Activated CD8-positive, alpha-beta T cell treated with anti-CD3 and anti-CD28 coated beads for 36 hours (primary cell): ENCODE results near the gene WDR73. TPM values are rescaled to one million over a fixed set of nuclear protein-coding genes. Genes with fewer than 3 reads are reported as not detected.
"Not testable (repeated sequence)": the region's sequence is repeated elsewhere in the genome, so short reads cannot be mapped to it uniquely, and the experiment has no call there.

Source experiments
- ATAC-seq: fragments of 200-7000 bp; cut with Tn5 transposase; one replicate; pipeline ENCODE4 v1.10.0; 2021; ENCODE audit warnings: mild to moderate bottlenecking, moderate library complexity
- CTCF ChIA-PET: fragments of 350-600 bp; sonication (Branson Sonifier 250); formaldehyde crosslinking; loops from one replicate; lab custom pipeline; 2021; ENCODE audit warnings: antibody characterized with exemption; lab: Charles Lee
- POLR2A ChIA-PET: fragments of 350-600 bp; sonication (Branson Sonifier 250); formaldehyde crosslinking; loops from one replicate; lab custom pipeline; 2021; ENCODE audit warnings: antibody characterized with exemption; lab: Charles Lee
- DNase-seq: peaks from one replicate; pipeline ENCODE4 v3.0.0-alpha.2; 2020
- H3K27ac Mint-ChIP-seq: one replicate; pipeline ENCODE4 v1.8.0; 2021; ENCODE audit warnings: mild to moderate bottlenecking, mixed read lengths
- H3K27me3 Mint-ChIP-seq: one replicate; pipeline ENCODE4 v1.8.0; 2021; ENCODE audit warnings: mixed read lengths
- H3K36me3 Mint-ChIP-seq: one replicate; pipeline ENCODE4 v1.8.0; 2021; ENCODE audit warnings: low read depth, mixed read lengths
- H3K4me1 Mint-ChIP-seq: one replicate; pipeline ENCODE4 v1.8.0; 2021; ENCODE audit warnings: low read depth, mixed read lengths
- H3K4me3 Mint-ChIP-seq: one replicate; pipeline ENCODE4 v1.8.0; 2021; ENCODE audit warnings: mild to moderate bottlenecking, moderate library complexity, mixed read lengths
- H3K9me3 Mint-ChIP-seq: one replicate; pipeline ENCODE4 v1.8.0; 2021; ENCODE audit warnings: mixed read lengths
- intact Hi-C: fragments of 100-400 bp; cut with micrococcal nuclease; formaldehyde crosslinking; loops from one replicate; pipeline ENCODE4 v1.10.0; 2022
- total RNA-seq, 2 experiments: library from RNA; stranded (reverse); gene quantifications; one replicate each; pipeline ENCODE4 v1.2.3, GENCODE V29; 2021
- TF ChIP-seq, protein P1 (sequence below): fragments of 200-600 bp; IDR thresholded peaks from one replicate; pipeline ENCODE4 v1.8.0; 2022; ENCODE audit warnings: antibody characterized with exemption, mild to moderate bottlenecking

WDR73 gene
- total RNA-seq, 2 experiments from 2014 or later = 12.4 to 12.5 TPM

GRCh38 chr15:84697236-84697990, 43.3 kb upstream of the WDR73 start:
- H3K9me3 Mint-ChIP-seq = no peaks in the 10 kb centered on the region
- ChIA-PET POLR2A (interaction anchor here (1.1 kb wide), 2 partner anchors 9 to 63 kb away, joined by 3 read pairs; no protein-coding TSS in a partner anchor), CTCF (interaction anchor here (1.2 to 1.4 kb wide), 2 partner anchors 9 to 24 kb away, joined by 3 read pairs; no protein-coding TSS in a partner anchor)
- TF ChIP-seq, protein P1, sequence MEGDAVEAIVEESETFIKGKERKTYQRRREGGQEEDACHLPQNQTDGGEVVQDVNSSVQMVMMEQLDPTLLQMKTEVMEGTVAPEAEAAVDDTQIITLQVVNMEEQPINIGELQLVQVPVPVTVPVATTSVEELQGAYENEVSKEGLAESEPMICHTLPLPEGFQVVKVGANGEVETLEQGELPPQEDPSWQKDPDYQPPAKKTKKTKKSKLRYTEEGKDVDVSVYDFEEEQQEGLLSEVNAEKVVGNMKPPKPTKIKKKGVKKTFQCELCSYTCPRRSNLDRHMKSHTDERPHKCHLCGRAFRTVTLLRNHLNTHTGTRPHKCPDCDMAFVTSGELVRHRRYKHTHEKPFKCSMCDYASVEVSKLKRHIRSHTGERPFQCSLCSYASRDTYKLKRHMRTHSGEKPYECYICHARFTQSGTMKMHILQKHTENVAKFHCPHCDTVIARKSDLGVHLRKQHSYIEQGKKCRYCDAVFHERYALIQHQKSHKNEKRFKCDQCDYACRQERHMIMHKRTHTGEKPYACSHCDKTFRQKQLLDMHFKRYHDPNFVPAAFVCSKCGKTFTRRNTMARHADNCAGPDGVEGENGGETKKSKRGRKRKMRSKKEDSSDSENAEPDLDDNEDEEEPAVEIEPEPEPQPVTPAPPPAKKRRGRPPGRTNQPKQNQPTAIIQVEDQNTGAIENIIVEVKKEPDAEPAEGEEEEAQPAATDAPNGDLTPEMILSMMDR = no peak
- H3K4me1 Mint-ChIP-seq = peaks cover 41% of the 10 kb centered on the region
- H3K27me3 Mint-ChIP-seq = no peaks in the 10 kb centered on the region
- intact Hi-C loops = no loop called here
- H3K4me3 Mint-ChIP-seq = no peak overlapping the region
- DNase-seq = no peak
- ATAC-seq = no peak
- H3K27ac Mint-ChIP-seq = peak overlapping the region; percentile 61
- peaks cover 11% of the 10 kb centered on the region for H3K36me3 Mint-ChIP-seq

DNA sequence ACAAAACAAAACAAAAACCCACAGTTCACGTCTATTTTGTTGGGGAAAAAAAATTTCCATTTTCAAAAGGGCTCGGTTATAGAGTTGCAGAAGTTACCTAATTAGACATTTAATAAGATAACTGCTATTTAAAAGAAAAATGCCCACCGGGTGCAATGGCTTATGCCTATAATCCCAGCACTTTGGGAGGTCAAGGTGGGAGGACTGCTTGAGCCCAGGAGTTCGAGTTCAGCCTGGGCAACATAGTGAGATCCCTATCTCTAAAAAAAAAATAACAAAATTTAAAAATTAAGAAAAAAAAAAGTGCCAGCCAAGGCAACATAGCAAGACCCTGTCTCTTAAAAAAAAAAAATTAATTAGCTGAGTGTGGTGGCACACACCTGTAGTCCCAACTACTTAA, 42.7 kb upstream of the WDR73 start:
- peaks cover 44% of the 10 kb centered on the region for H3K4me1 Mint-ChIP-seq
- intact Hi-C loops = no loop called here
- POLR2A ChIA-PET = interaction anchor here (1.1 kb wide), 1 partner anchor 62 kb away, joined by 3 read pairs; no protein-coding TSS in a partner anchor

DNA sequence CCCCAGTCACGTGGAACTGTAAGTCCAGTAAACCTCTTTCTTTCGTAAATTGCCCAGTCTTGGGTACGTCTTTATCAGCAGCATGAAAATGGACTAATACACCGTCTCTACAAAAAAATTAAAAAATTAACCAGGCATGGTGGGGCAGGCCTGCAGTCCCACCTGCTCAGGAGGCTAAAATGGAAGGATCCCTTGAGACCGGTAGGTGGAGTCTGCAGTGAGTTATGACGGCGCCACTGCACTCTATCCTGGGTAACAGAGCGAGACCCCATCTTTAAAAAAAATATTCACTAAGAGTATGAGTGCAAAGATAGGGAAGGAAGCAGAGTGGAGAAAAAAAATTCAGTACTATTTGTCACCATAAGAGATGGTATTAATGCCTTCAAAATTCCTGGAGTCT, 36.3 kb upstream of the WDR73 start:
- ATAC-seq (no peak), DNase-seq (no peak)
- Mint-ChIP-seq H3K9me3 (no peaks in the 10 kb centered on the region), H3K27me3 (no peaks in the 10 kb centered on the region), H3K4me3 (no peak overlapping the region), H3K36me3 (peaks cover 35% of the 10 kb centered on the region), H3K4me1 (peaks cover 14% of the 10 kb centered on the region), H3K27ac (no peak overlapping the region)
- ChIA-PET POLR2A (no interaction called here), CTCF (no interaction called here)
- TF ChIP-seq, protein P1 = no peak
- intact Hi-C loops = no loop called here

More for the DNA sequence above, 42.7 kb upstream of the WDR73 start:
- Mint-ChIP-seq H3K27ac (no peak overlapping the region), H3K36me3 (peaks cover 15% of the 10 kb centered on the region), H3K27me3 (no peaks in the 10 kb centered on the region), H3K9me3 (no peaks in the 10 kb centered on the region), H3K4me3 (no peak overlapping the region)
- DNase-seq (no peak), ATAC-seq (no peak)
- CTCF ChIA-PET = interaction anchor here (1.4 kb wide), 1 partner anchor 9 kb away, joined by 3 read pairs; no protein-coding TSS in a partner anchor
- TF ChIP-seq, protein P1 = no peak

- peaks cover 37% of the 10 kb centered on the region for H3K36me3 Mint-ChIP-seq
- CTCF ChIA-PET = no interaction called here
- intact Hi-C loops = no loop called here
Measured at GRCh38 chr15:84689858-84690257, 35.8 kb upstream of the WDR73 start.

DNA sequence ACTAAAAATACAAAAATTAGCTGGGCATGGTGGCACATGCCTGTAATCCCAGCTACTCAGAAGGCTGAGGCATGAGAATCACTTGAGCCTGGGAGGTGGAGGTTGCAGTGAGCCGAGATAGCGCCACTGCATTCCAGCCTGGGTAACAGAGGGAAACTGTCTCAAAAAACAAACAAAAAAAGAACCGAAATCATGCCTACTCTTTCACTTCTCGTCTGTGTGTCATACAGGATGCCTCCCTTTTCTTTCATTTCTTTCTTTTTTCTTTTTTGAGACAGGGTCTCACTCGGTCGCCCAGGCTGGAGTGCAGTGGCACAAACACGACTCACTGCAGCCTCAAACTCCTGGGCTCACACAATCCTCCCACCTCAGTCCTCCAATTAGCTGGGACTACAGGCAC, 32.4 kb upstream of the WDR73 start:
- H3K9me3 Mint-ChIP-seq, DNase-seq, H3K4me3 Mint-ChIP-seq, H3K27me3 Mint-ChIP-seq, ATAC-seq, intact Hi-C loops, H3K27ac Mint-ChIP-seq, CTCF ChIA-PET: not testable (repeated sequence)
- peaks cover 40% of the 10 kb centered on the region for H3K36me3 Mint-ChIP-seq
- POLR2A ChIA-PET = interaction anchor here (1.2 kb wide), 1 partner anchor 27 kb away, joined by 3 read pairs; no protein-coding TSS in a partner anchor
- H3K4me1 Mint-ChIP-seq = peaks cover 18% of the 10 kb centered on the region

More at GRCh38 chr15:84689858-84690257, 35.8 kb upstream of the WDR73 start:
- Mint-ChIP-seq H3K9me3 (no peaks in the 10 kb centered on the region), H3K4me1 (peaks cover 14% of the 10 kb centered on the region), H3K4me3 (no peak overlapping the region), H3K27ac (no peak overlapping the region), H3K27me3 (no peaks in the 10 kb centered on the region)
- DNase-seq (no peak), ATAC-seq (no peak)
- TF ChIP-seq, protein P1 = no peak
- POLR2A ChIA-PET = no interaction called here
